GM12878 (cell line): ENCODE results near the gene DNAH8. TPM values are rescaled to one million over a fixed set of nuclear protein-coding genes. Genes with fewer than 3 reads are reported as not detected.

Source experiments
- ATAC-seq: fragments of 200-7000 bp; cut with Tn5 transposase; 3 replicates; pipeline ENCODE4 v1.9.1; 2020; ENCODE audit warnings: mild to moderate bottlenecking, moderate library complexity
- BruUV-seq: library from RNA; stranded (reverse); fragments of 400-500 nt; replicated peaks from 2 replicates; lab custom pipeline; 2021; lab: Mats Ljungman, UMichigan
- CTCF ChIA-PET: fragments of 300-600 bp; sonication (Branson Sonifier 250); formaldehyde crosslinking; extraction: SDS; loops from one replicate; lab custom pipeline; 2021; ENCODE audit warnings: inconsistent platforms; lab: Yijun Ruan, JAX
- POLR2A ChIA-PET: fragments of 350-600 bp; formaldehyde crosslinking; extraction: SDS; loops from one replicate; lab custom pipeline; 2021; ENCODE audit warnings: inconsistent platforms; lab: Charles Lee
- RAD21 ChIA-PET: fragments of 300-600 bp; sonication (Branson Sonifier 250); formaldehyde crosslinking; loops from one replicate; lab custom pipeline; 2023; ENCODE audit warnings: antibody characterized with exemption; ENCODE audit not compliant: unreplicated experiment; lab: Charles Lee
- SMC1A ChIA-PET: fragments of 300-600 bp; sonication (Branson Sonifier 250); formaldehyde crosslinking; loops from one replicate; lab custom pipeline; 2023; ENCODE audit not compliant: unreplicated experiment, uncharacterized antibody; lab: Charles Lee
- DNase-seq: peaks from one replicate; pipeline ENCODE4 v3.0.0-alpha.2; 2011; ENCODE audit warnings: low read depth, low spot score
- FAIRE-seq: peaks from 3 replicates; lab custom pipeline; 2011; peaks lifted over from hg19 to GRCh38; lab: Jason Lieb, UNC
- H2AFZ ChIP-seq: 2 replicates; pipeline ENCODE4 v1.6.0; 2011; ENCODE audit warnings: low read depth, low read length, control low read depth; ENCODE audit not compliant: control insufficient read depth
- H3K27ac ChIP-seq: 2 replicates; pipeline ENCODE4 v1.5.1; 2011; ENCODE audit warnings: control low read depth; ENCODE audit not compliant: control insufficient read depth, insufficient read depth
- H3K27me3 ChIP-seq, 2 experiments: replicated peaks in 1 of 2; 2 replicates each; pipeline versions ENCODE4 v1.6.0 to v1.6.1; 2011; ENCODE audit warnings: low read length in 1 of 2; ENCODE audit not compliant: control insufficient read depth in 2 of 2, insufficient read depth in 2 of 2
- H3K36me3 ChIP-seq, 2 experiments: 2 replicates each; pipeline ENCODE4 v1.5.1; 2011; ENCODE audit warnings: low read length in 1 of 2; ENCODE audit not compliant: control insufficient read depth in 2 of 2, insufficient read depth in 2 of 2
- H3K4me1 ChIP-seq: 2 replicates; pipeline ENCODE4 v1.6.1; 2011; ENCODE audit warnings: mild to moderate bottlenecking, low read length, moderate library complexity, mixed read lengths; ENCODE audit not compliant: control insufficient read depth, insufficient read depth
- H3K4me2 ChIP-seq: 2 replicates; pipeline ENCODE4 v1.6.0; 2011; ENCODE audit warnings: control low read depth; ENCODE audit not compliant: control insufficient read depth, insufficient read depth
- H3K4me3 ChIP-seq: fragments of 200-600 bp; sonication (generic); 2 replicates; pipeline ENCODE4 v1.5.1; 2016
- H3K79me2 ChIP-seq: 2 replicates; pipeline ENCODE4 v1.6.0; 2011; ENCODE audit warnings: low read length; ENCODE audit not compliant: control insufficient read depth, insufficient read depth
- H3K9ac ChIP-seq: 2 replicates; pipeline ENCODE4 v1.8.0; 2011; ENCODE audit warnings: low read length, control low read depth, mixed read lengths; ENCODE audit not compliant: control insufficient read depth, insufficient read depth
- H3K9me3 ChIP-seq: replicated peaks from 3 replicates; pipeline ENCODE4 v1.5.1; 2011; ENCODE audit warnings: mild to moderate bottlenecking, low read length; ENCODE audit not compliant: control insufficient read depth, insufficient read depth
- H4K20me1 ChIP-seq: 2 replicates; pipeline ENCODE4 v1.6.0; 2011; ENCODE audit not compliant: control insufficient read depth, insufficient read depth
- BCL11A ChIP-seq: IDR thresholded peaks from 2 replicates; pipeline ENCODE4 v1.6.1; 2011; ENCODE audit warnings: low read depth, low read length
- BHLHE40 ChIP-seq, 2 experiments: fragments of 450-650 bp in 1 of 2; IDR thresholded peaks; 2 replicates each; pipeline ENCODE4 v1.6.1; 2011 to 2017; ENCODE audit warnings: low read depth in 2 of 2, borderline replicate concordance in 1 of 2, improper control_type of control experiment in 1 of 2, low read length in 1 of 2, mild to moderate bottlenecking in 1 of 2
- BMI1 ChIP-seq: fragments of 450-650 bp; IDR thresholded peaks from 2 replicates; pipeline ENCODE4 v1.6.1; 2016; ENCODE audit warnings: mild to moderate bottlenecking, moderate library complexity, borderline replicate concordance
- PKNOX1 ChIP-seq: fragments of 450-650 bp; IDR thresholded peaks from 2 replicates; pipeline ENCODE4 v1.6.1; 2016; ENCODE audit warnings: mild to moderate bottlenecking
- RCOR1 ChIP-seq: conservative IDR thresholded peaks from 2 replicates; pipeline ENCODE4 v1.6.1; 2012; ENCODE audit warnings: low read depth, low read length, improper control_type of control experiment
- RUNX3 ChIP-seq: IDR thresholded peaks from 2 replicates; pipeline ENCODE4 v1.6.1; 2012; ENCODE audit warnings: low read length, inconsistent platforms
- STAT1 ChIP-seq: fragments of 450-650 bp; conservative IDR thresholded peaks from 2 replicates; pipeline ENCODE4 v1.6.1; 2014; ENCODE audit warnings: antibody characterized with exemption, mild to moderate bottlenecking
- TCF12 ChIP-seq: IDR thresholded peaks from 2 replicates; pipeline ENCODE4 v1.6.1; 2011; ENCODE audit warnings: low read depth, mild to moderate bottlenecking, low read length
- TCF7 ChIP-seq: IDR thresholded peaks from 2 replicates; pipeline ENCODE4 v1.6.1; 2014; ENCODE audit warnings: antibody characterized with exemption, borderline replicate concordance
- WGBS: methylation state at CpG from one replicate; pipeline ENCODE4 v1.1.6; 2016; ENCODE audit warnings: low lambda C conversion rate; ENCODE audit not compliant: insufficient replicate concordance, insufficient coverage; ENCODE audit errors: missing lambda C conversion rate; 5-methylcytosine and 5-hydroxymethylcytosine counted together
- in situ Hi-C: fragments of 300-500 bp; cut with MboI; formaldehyde crosslinking; loops from 9 replicates; pipeline ENCODE4 v1.14.3; 2018; ENCODE audit warnings: mixed read lengths
- intact Hi-C: fragments of 100-400 bp; cut with micrococcal nuclease; formaldehyde crosslinking; loops from one replicate; pipeline ENCODE4 v1.14.2; 2022; ENCODE audit not compliant: unreplicated experiment
- polyA plus RNA-seq, 11 experiments: library from polyadenylated mRNA; depleted of rRNA in 4 of 11; unstranded in 6 of 11; stranded (reverse) in 5 of 11; fragments of >200 nt; fragmentation: Nextera tagmentation in 4 of 11; fragmentation: Illumina TruSeq in 1 of 11; extraction: Ambion mirVana in 4 of 11; extraction: Trizol in 1 of 11; gene quantifications; 1 replicate in 1 of 11; 2 replicates in 10 of 11; pipeline versions ENCODE4 v1.2.1 to v1.2.3, GENCODE V29; 2011 to 2016; ENCODE audit warnings: inconsistent platforms in 2 of 11, missing spikeins in 2 of 11, low read depth in 1 of 11
- total RNA-seq, 4 experiments: library from RNA; depleted of rRNA in 3 of 4; stranded (reverse); fragments of >200 nt in 3 of 4; fragmentation: Illumina TruSeq in 1 of 4; extraction: Trizol in 1 of 4; gene quantifications; 2 replicates each; pipeline versions ENCODE4 v1.2.1 to v1.2.3, GENCODE V29; 2013 to 2021
- TF ChIP-seq, protein P1 (sequence below): IDR thresholded peaks from 2 replicates; pipeline ENCODE4 v1.6.1; 2011; ENCODE audit warnings: borderline replicate concordance, low read depth, mild to moderate bottlenecking, moderate library complexity, mixed read lengths, low read length; ENCODE audit not compliant: insufficient read depth; ENCODE audit errors: extremely low read length
- TF ChIP-seq, protein P2 (sequence below): IDR thresholded peaks from 2 replicates; pipeline ENCODE4 v1.6.1; 2012; ENCODE audit warnings: low read depth, low read length, improper control_type of control experiment
- TF ChIP-seq, protein P3 (sequence below): fragments of 150-350 bp; IDR thresholded peaks from 2 replicates; pipeline ENCODE4 v1.6.1; 2014; ENCODE audit warnings: mild to moderate bottlenecking, low read depth, low read length
- TF ChIP-seq, protein P4 (sequence below): fragments of 150-350 bp; IDR thresholded peaks from 2 replicates; pipeline ENCODE4 v1.6.1; 2016; ENCODE audit warnings: low read depth, low read length
- TF ChIP-seq, protein P5 (sequence below): fragments of 450-650 bp; IDR thresholded peaks from 2 replicates; pipeline ENCODE4 v1.6.1; 2016; ENCODE audit warnings: mild to moderate bottlenecking

The DNAH8 gene
- total and polyA plus RNA-seq, 10 of the 15 experiments (the other 5 are each of a cell fraction or from before 2014, with no cell fraction given): 0.02 to 0.34 (median 0.10) TPM; not detected in 3

- ChIA-PET RAD21 (interaction anchor here (0.6 to 1.4 kb wide), 2 partner anchors 61 to 76 kb away, joined by 3 read pairs; no protein-coding TSS in a partner anchor), CTCF (interaction anchor here (0.9 to 2.2 kb wide), 4 partner anchors 9 to 153 kb away, joined by 3 to 8 read pairs (median 4); no protein-coding TSS in a partner anchor), SMC1A (interaction anchor here (1.3 to 1.5 kb wide), 3 partner anchors 9 to 23 kb away, joined by 3 to 6 read pairs (median 4); no protein-coding TSS in a partner anchor), POLR2A (no interaction called here)
- Histone ChIP-seq H3K4me2 (no peak overlapping the region), H3K27ac (no peak overlapping the region), H3K9me3 (no peaks in the 10 kb centered on the region), H3K36me3 (no peaks in the 10 kb centered on the region), H3K27me3 (no peaks in the 10 kb centered on the region; a peak in 1 of 4 replicates), H3K79me2 (no peaks in the 10 kb centered on the region), H3K4me3 (no peak overlapping the region), H3K4me1 (no peaks in the 10 kb centered on the region), H2AFZ (no peak overlapping the region), H3K9ac (no peak overlapping the region), H4K20me1 (no peaks in the 10 kb centered on the region)
- WGBS: 43% methylated on average over 3 of the region's 3 CpGs
- DNase-seq: no peak
- ATAC-seq: peak; percentile 42
- no peak for FAIRE-seq
- in situ Hi-C loops (no loop called here), intact Hi-C loops (loop anchor here (5.0 kb wide), 2 partner anchors 66 to 141 kb away; no protein-coding TSS in a partner anchor)
- no TSS peak for BruUV-seq
- TF ChIP-seq BHLHE40 (IDR thresholded peaks at IDR 0.05; ENCODE audit: borderline replicate concordance in 1 of 2, low read depth in 2 of 2, low read length in 1 of 2) (no peak), RCOR1 (no peak), TCF7 (no peak), STAT1 (no peak), PKNOX1 (no peak), RUNX3 (no peak), TCF12 (no peak), BMI1 (no peak), BCL11A (no peak)
- TF ChIP-seq, protein P1, sequence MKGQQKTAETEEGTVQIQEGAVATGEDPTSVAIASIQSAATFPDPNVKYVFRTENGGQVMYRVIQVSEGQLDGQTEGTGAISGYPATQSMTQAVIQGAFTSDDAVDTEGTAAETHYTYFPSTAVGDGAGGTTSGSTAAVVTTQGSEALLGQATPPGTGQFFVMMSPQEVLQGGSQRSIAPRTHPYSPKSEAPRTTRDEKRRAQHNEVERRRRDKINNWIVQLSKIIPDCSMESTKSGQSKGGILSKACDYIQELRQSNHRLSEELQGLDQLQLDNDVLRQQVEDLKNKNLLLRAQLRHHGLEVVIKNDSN: no peak
- TF ChIP-seq, protein P2, sequence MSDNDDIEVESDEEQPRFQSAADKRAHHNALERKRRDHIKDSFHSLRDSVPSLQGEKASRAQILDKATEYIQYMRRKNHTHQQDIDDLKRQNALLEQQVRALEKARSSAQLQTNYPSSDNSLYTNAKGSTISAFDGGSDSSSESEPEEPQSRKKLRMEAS: no peak
- TF ChIP-seq, protein P3, sequence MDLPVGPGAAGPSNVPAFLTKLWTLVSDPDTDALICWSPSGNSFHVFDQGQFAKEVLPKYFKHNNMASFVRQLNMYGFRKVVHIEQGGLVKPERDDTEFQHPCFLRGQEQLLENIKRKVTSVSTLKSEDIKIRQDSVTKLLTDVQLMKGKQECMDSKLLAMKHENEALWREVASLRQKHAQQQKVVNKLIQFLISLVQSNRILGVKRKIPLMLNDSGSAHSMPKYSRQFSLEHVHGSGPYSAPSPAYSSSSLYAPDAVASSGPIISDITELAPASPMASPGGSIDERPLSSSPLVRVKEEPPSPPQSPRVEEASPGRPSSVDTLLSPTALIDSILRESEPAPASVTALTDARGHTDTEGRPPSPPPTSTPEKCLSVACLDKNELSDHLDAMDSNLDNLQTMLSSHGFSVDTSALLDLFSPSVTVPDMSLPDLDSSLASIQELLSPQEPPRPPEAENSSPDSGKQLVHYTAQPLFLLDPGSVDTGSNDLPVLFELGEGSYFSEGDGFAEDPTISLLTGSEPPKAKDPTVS: no peak
- TF ChIP-seq, protein P4, sequence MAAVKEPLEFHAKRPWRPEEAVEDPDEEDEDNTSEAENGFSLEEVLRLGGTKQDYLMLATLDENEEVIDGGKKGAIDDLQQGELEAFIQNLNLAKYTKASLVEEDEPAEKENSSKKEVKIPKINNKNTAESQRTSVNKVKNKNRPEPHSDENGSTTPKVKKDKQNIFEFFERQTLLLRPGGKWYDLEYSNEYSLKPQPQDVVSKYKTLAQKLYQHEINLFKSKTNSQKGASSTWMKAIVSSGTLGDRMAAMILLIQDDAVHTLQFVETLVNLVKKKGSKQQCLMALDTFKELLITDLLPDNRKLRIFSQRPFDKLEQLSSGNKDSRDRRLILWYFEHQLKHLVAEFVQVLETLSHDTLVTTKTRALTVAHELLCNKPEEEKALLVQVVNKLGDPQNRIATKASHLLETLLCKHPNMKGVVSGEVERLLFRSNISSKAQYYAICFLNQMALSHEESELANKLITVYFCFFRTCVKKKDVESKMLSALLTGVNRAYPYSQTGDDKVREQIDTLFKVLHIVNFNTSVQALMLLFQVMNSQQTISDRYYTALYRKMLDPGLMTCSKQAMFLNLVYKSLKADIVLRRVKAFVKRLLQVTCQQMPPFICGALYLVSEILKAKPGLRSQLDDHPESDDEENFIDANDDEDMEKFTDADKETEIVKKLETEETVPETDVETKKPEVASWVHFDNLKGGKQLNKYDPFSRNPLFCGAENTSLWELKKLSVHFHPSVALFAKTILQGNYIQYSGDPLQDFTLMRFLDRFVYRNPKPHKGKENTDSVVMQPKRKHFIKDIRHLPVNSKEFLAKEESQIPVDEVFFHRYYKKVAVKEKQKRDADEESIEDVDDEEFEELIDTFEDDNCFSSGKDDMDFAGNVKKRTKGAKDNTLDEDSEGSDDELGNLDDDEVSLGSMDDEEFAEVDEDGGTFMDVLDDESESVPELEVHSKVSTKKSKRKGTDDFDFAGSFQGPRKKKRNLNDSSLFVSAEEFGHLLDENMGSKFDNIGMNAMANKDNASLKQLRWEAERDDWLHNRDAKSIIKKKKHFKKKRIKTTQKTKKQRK: no peak
- TF ChIP-seq, protein P5, sequence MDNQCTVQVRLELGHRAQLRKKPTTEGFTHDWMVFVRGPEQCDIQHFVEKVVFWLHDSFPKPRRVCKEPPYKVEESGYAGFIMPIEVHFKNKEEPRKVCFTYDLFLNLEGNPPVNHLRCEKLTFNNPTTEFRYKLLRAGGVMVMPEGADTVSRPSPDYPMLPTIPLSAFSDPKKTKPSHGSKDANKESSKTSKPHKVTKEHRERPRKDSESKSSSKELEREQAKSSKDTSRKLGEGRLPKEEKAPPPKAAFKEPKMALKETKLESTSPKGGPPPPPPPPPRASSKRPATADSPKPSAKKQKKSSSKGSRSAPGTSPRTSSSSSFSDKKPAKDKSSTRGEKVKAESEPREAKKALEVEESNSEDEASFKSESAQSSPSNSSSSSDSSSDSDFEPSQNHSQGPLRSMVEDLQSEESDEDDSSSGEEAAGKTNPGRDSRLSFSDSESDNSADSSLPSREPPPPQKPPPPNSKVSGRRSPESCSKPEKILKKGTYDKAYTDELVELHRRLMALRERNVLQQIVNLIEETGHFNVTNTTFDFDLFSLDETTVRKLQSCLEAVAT: no peak
Observed at GRCh38 chr6:39026175-39026574, 311.1 kb downstream of the DNAH8 start.
